SJCRH30 (cell line): ENCODE results near the gene FGF12. TPM values are rescaled to one million over a fixed set of nuclear protein-coding genes. Genes with fewer than 3 reads are reported as not detected.

Source experiments
- total RNA-seq: library from RNA; depleted of rRNA; stranded (reverse); fragments of >200 nt; shearing (Covaris generic); gene quantifications from 2 replicates; pipeline ENCODE4 v1.2.3, GENCODE V29; 2014; rRNA removed

FGF12 gene
- total RNA-seq, 1 experiment from 2014 or later = 0.06 TPM

Other genes with a start within 250 kb of the FGF12 start
- 18.3 and 20.4 TPM in 2 replicates for gene MB21D2, start 190.3 kb upstream of the FGF12 start, total RNA-seq